GM23338 (cell line): Measurements from ENCODE around the gene DOCK4. TPM values are rescaled to one million over a fixed set of nuclear protein-coding genes. Genes with fewer than 3 reads are reported as not detected.

Source experiments
- ATAC-seq: fragments of 200-7000 bp; cut with Tn5 transposase; 3 replicates; pipeline ENCODE4 v1.9.1; 2020
- DNase-seq: peaks from one replicate; pipeline ENCODE4 v3.0.0-alpha.2; 2015; ENCODE audit warnings: low spot score
- H2AFZ ChIP-seq: fragments of 200-600 bp; sonication (generic); 2 replicates; pipeline ENCODE4 v1.8.0; 2016; ENCODE audit warnings: antibody characterized with exemption, mild to moderate bottlenecking, moderate library complexity
- H3F3A ChIP-seq: fragments of 200-600 bp; sonication (generic); replicated peaks from 2 replicates; pipeline ENCODE4 v1.8.0; 2017; ENCODE audit warnings: antibody characterized with exemption, mixed run types, low read depth
- H3K27ac ChIP-seq: fragments of 200-600 bp; sonication (generic); 2 replicates; pipeline ENCODE4 v1.6.1; 2016; ENCODE audit warnings: low read depth
- H3K27me3 ChIP-seq: fragments of 200-600 bp; sonication (generic); 2 replicates; pipeline ENCODE4 v1.8.0; 2016; ENCODE audit warnings: mild to moderate bottlenecking, mixed run types, moderate library complexity; ENCODE audit not compliant: insufficient read depth
- H3K36me3 ChIP-seq: fragments of 200-600 bp; sonication (generic); 2 replicates; pipeline ENCODE4 v1.8.0; 2016; ENCODE audit warnings: mild to moderate bottlenecking; ENCODE audit not compliant: insufficient read depth
- H3K4me1 ChIP-seq: fragments of 200-600 bp; sonication (generic); 2 replicates; pipeline ENCODE4 v1.8.0; 2016; ENCODE audit warnings: mild to moderate bottlenecking, moderate library complexity; ENCODE audit not compliant: insufficient read depth
- H3K4me2 ChIP-seq: fragments of 200-600 bp; sonication (generic); 2 replicates; pipeline ENCODE4 v1.7.1; 2017; ENCODE audit warnings: mixed run types
- H3K4me3 ChIP-seq: fragments of 200-600 bp; sonication (generic); 2 replicates; pipeline ENCODE4 v1.6.1; 2016; ENCODE audit warnings: mixed run types
- H3K79me2 ChIP-seq: fragments of 200-600 bp; sonication (generic); replicated peaks from 2 replicates; pipeline ENCODE4 v1.8.0; 2017; ENCODE audit warnings: mild to moderate bottlenecking; ENCODE audit not compliant: insufficient read depth
- H3K9me2 ChIP-seq: fragments of 200-600 bp; sonication (generic); 2 replicates; pipeline ENCODE4 v1.8.0; 2017; ENCODE audit not compliant: insufficient read depth
- H4K20me1 ChIP-seq: fragments of 200-600 bp; sonication (generic); replicated peaks from 2 replicates; pipeline ENCODE4 v1.8.0; 2017; ENCODE audit warnings: mild to moderate bottlenecking; ENCODE audit not compliant: insufficient read depth
- H3K27ac Mint-ChIP-seq: 2 replicates; pipeline ENCODE4 v1.8.0; 2020; ENCODE audit warnings: inconsistent platforms, mild to moderate bottlenecking, moderate library complexity, mixed read lengths
- H3K27me3 Mint-ChIP-seq: 3 replicates; pipeline ENCODE4 v1.8.0; 2022; ENCODE audit warnings: low read depth, mild to moderate bottlenecking, moderate library complexity, mixed read lengths, inconsistent platforms; ENCODE audit not compliant: insufficient read depth, poor library complexity
- H3K36me3 Mint-ChIP-seq: 3 replicates; pipeline ENCODE4 v1.8.0; 2021; ENCODE audit warnings: low read depth, mild to moderate bottlenecking, inconsistent platforms, moderate library complexity, mixed read lengths
- H3K4me1 Mint-ChIP-seq: 3 replicates; pipeline ENCODE4 v1.8.0; 2020; ENCODE audit warnings: mild to moderate bottlenecking, inconsistent platforms, mixed read lengths
- H3K4me3 Mint-ChIP-seq: 3 replicates; pipeline ENCODE4 v1.8.0; 2021; ENCODE audit warnings: moderate library complexity, mild to moderate bottlenecking, inconsistent platforms, mixed read lengths
- H3K9me3 Mint-ChIP-seq: 3 replicates; pipeline ENCODE4 v1.8.0; 2020; ENCODE audit warnings: moderate library complexity, mild to moderate bottlenecking, inconsistent platforms, mixed read lengths
- CREB1 ChIP-seq: fragments of 250-450 bp; sonication (Bioruptor Pico); IDR thresholded peaks from 2 replicates; pipeline ENCODE4 v1.5.0; 2020; ENCODE audit warnings: low read depth, mild to moderate bottlenecking, moderate library complexity
- CTCF ChIP-seq, 2 experiments: fragments of 200-600 bp in 1 of 2; sonication (generic) in 1 of 2; conservative IDR thresholded peaks; 2 replicates each; pipeline versions ENCODE4 v1.5.1 to v1.6.1; 2016 to 2017; ENCODE audit warnings: antibody characterized with exemption in 2 of 2, low read depth in 2 of 2, mild to moderate bottlenecking in 2 of 2, moderate library complexity in 1 of 2
- ETS1 ChIP-seq: IDR thresholded peaks from 2 replicates; pipeline ENCODE4 v1.6.1; 2016; ENCODE audit warnings: antibody characterized with exemption
- EZH2 ChIP-seq: fragments of 200-600 bp; sonication (generic); IDR thresholded peaks from one replicate; pipeline ENCODE4 v1.8.0; 2017; ENCODE audit warnings: antibody characterized with exemption, mild to moderate bottlenecking, low read depth; ENCODE audit not compliant: unreplicated experiment
- EZH2phosphoT487 ChIP-seq: fragments of 200-600 bp; sonication (generic); IDR thresholded peaks from one replicate; pipeline ENCODE4 v1.8.1; 2018; ENCODE audit warnings: antibody characterized with exemption; ENCODE audit not compliant: unreplicated experiment
- JUNB ChIP-seq: IDR thresholded peaks from one replicate; pipeline ENCODE4 v1.6.1; 2016; ENCODE audit warnings: antibody characterized with exemption; ENCODE audit not compliant: unreplicated experiment
- NANOG ChIP-seq: IDR thresholded peaks from 2 replicates; pipeline ENCODE4 v1.6.1; 2016; ENCODE audit warnings: antibody characterized with exemption, borderline replicate concordance
- POLR2AphosphoS5 ChIP-seq: IDR thresholded peaks from 2 replicates; pipeline ENCODE4 v1.6.1; 2016; ENCODE audit warnings: antibody characterized with exemption, low read depth
- REST ChIP-seq: IDR thresholded peaks from one replicate; pipeline ENCODE4 v1.6.1; 2018; ENCODE audit warnings: antibody characterized with exemption; ENCODE audit not compliant: unreplicated experiment
- STAT1 ChIP-seq: IDR thresholded peaks from one replicate; pipeline ENCODE4 v1.6.1; 2016; ENCODE audit warnings: antibody characterized with exemption; ENCODE audit not compliant: unreplicated experiment
- ZNF114 ChIP-seq: fragments of 250-450 bp; sonication (Bioruptor Pico); IDR thresholded peaks from 2 replicates; pipeline ENCODE4 v1.5.0; 2020; ENCODE audit warnings: mild to moderate bottlenecking, moderate library complexity
- ZNF331 ChIP-seq: fragments of 250-450 bp; sonication (Bioruptor Pico); IDR thresholded peaks from 2 replicates; pipeline ENCODE4 v1.5.0; 2020; ENCODE audit warnings: low read depth, mild to moderate bottlenecking, moderate library complexity
- ZNF462 ChIP-seq: fragments of 250-450 bp; sonication (Bioruptor Pico); IDR thresholded peaks from 2 replicates; pipeline ENCODE4 v1.5.0; 2020; ENCODE audit warnings: mild to moderate bottlenecking, moderate library complexity
- polyA plus RNA-seq: library from polyadenylated mRNA; unstranded; fragments of >200 nt; fragmentation: Nextera tagmentation; extraction: Ambion mirVana; gene quantifications from 2 replicates; pipeline ENCODE4 v1.2.1, GENCODE V29; 2016
- total RNA-seq: library from RNA; depleted of rRNA; stranded (reverse); fragments of >200 nt; shearing (Covaris generic); gene quantifications from 2 replicates; pipeline ENCODE4 v1.2.3, GENCODE V29; 2014

Gene DOCK4
- total and polyA plus RNA-seq, 2 experiments from 2014 or later: 6.3 to 33.8 TPM

GRCh38 chr7:111920329-111920728 lies 285.9 kb downstream of the DOCK4 start:
- peaks cover 4% of the 10 kb centered on the region for H3K27me3 Mint-ChIP-seq
- no peak overlapping the region for H3K27ac ChIP-seq
- H3K4me1 ChIP-seq: peaks cover 5% of the 10 kb centered on the region
- DNase-seq: no peak
- H3K27me3 ChIP-seq: no peaks in the 10 kb centered on the region
- H3K4me3 Mint-ChIP-seq: no peak overlapping the region
- H4K20me1 ChIP-seq: no peaks in the 10 kb centered on the region
- H3K4me3 ChIP-seq: no peak overlapping the region
- ATAC-seq: no peak
- no peaks in the 10 kb centered on the region for H3K36me3 ChIP-seq
- no peaks in the 10 kb centered on the region for H3K9me2 ChIP-seq
- no peak overlapping the region for H3K27ac Mint-ChIP-seq
- no peaks in the 10 kb centered on the region for H3K79me2 ChIP-seq
- no peaks in the 10 kb centered on the region for H3K9me3 Mint-ChIP-seq
- H3K4me1 Mint-ChIP-seq: peaks cover 23% of the 10 kb centered on the region
- H3F3A ChIP-seq: no peaks in the 10 kb centered on the region
- H2AFZ ChIP-seq: no peak overlapping the region
- TF ChIP-seq CREB1 (CRISPR knock-in tag) (no peak), REST (no peak), ZNF114 (no peak), EZH2phosphoT487 (no peak), ETS1 (no peak), EZH2 (no peak), NANOG (no peak), POLR2AphosphoS5 (no peak), ZNF462 (CRISPR knock-in tag) (no peak), JUNB (no peak), CTCF (conservative IDR thresholded peaks at IDR 0.05; ENCODE audit: low read depth in 2 of 2) (no peak), STAT1 (no peak), ZNF331 (CRISPR knock-in tag) (no peak)
- no peaks in the 10 kb centered on the region for H3K36me3 Mint-ChIP-seq
- no peak overlapping the region for H3K4me2 ChIP-seq
